ENCODE results near the gene PARVA.

DNA sequence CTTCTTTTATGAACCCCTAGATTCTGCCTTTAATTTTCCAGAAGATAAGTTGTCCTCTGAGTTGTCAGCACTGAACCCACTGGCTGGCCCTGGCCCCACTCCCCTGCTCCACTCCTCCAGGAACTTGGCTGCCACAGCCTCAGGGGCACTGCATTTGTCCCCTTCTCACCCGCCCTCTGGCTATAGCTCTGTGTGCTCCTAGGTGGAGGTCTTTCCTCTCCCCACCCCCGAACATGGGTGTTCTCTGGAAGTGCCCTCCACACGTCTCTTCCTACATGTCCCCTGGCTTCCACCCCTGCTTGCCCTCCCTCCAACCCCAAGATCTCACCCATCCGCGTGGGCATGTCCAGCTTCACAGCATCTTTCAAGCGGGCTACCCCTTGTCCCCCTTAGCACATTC, 159.2 kb downstream of the PARVA start:
- TF ChIP-seq, protein P1, sequence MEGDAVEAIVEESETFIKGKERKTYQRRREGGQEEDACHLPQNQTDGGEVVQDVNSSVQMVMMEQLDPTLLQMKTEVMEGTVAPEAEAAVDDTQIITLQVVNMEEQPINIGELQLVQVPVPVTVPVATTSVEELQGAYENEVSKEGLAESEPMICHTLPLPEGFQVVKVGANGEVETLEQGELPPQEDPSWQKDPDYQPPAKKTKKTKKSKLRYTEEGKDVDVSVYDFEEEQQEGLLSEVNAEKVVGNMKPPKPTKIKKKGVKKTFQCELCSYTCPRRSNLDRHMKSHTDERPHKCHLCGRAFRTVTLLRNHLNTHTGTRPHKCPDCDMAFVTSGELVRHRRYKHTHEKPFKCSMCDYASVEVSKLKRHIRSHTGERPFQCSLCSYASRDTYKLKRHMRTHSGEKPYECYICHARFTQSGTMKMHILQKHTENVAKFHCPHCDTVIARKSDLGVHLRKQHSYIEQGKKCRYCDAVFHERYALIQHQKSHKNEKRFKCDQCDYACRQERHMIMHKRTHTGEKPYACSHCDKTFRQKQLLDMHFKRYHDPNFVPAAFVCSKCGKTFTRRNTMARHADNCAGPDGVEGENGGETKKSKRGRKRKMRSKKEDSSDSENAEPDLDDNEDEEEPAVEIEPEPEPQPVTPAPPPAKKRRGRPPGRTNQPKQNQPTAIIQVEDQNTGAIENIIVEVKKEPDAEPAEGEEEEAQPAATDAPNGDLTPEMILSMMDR (IDR thresholded peaks at IDR 0.05): no peak
- TF ChIP-seq POLR2A (IDR thresholded peaks at IDR 0.05; ENCODE audit: low read depth) (no peak), POLR2AphosphoS5 (IDR thresholded peaks at IDR 0.05) (peak in 1 of 2 donors; percentile 1), EP300 (IDR thresholded peaks at IDR 0.05) (no peak)

Measured in esophagus muscularis mucosa (tissue), 4 donors.